Left lung (tissue), 10 donors: Measurements from ENCODE around the gene MYH7B. TPM values are rescaled to one million over a fixed set of nuclear protein-coding genes. Genes with fewer than 3 reads are reported as not detected.
A peak's percentile ranks its signal among the peaks of the same experiment; 100 is the strongest.

Experiments
- ATAC-seq: fragments of 200-7000 bp; cut with Tn5 transposase; one replicate; pipeline ENCODE4 v1.9.1; 2020; ENCODE audit warnings: moderate library complexity
- DNase-seq, 4 donors: peaks; one replicate each; pipeline ENCODE4 v3.0.0-alpha.2; 2013 to 2020
- H3K27ac ChIP-seq, 2 donors: fragments of 200-600 bp; sonication (generic) in 1 of 2; one replicate each; pipeline versions ENCODE4 v1.5.0 to v1.8.0; 2020 to 2021
- H3K27me3 ChIP-seq, 2 donors: fragments of 200-600 bp; sonication (generic) in 1 of 2; one replicate each; pipeline versions ENCODE4 v1.5.0 to v1.8.0; 2020 to 2021
- H3K36me3 ChIP-seq, 2 donors: fragments of 200-600 bp; sonication (generic) in 1 of 2; one replicate each; pipeline versions ENCODE4 v1.5.0 to v1.8.0; 2020 to 2021
- H3K4me1 ChIP-seq, 2 donors: fragments of 200-600 bp; one replicate each; pipeline ENCODE4 v1.8.0; 2021
- H3K4me3 ChIP-seq, 2 donors: fragments of 200-600 bp; sonication (generic) in 1 of 2; one replicate each; pipeline versions ENCODE4 v1.5.0 to v1.8.0; 2020 to 2021; ENCODE audit warnings: mild to moderate bottlenecking in 1 of 2
- H3K9me3 ChIP-seq, 2 donors: fragments of 200-600 bp; sonication (generic) in 1 of 2; one replicate each; pipeline versions ENCODE4 v1.5.0 to v1.8.0; 2020 to 2021
- CTCF ChIP-seq, 2 donors: fragments of 200-600 bp; sonication (generic) in 1 of 2; IDR thresholded peaks; one replicate each; pipeline versions ENCODE4 v1.5.0 to v1.8.0; 2021; ENCODE audit warnings: antibody characterized with exemption in 2 of 2
- intact Hi-C, 2 donors: fragments of 100-400 bp; cut with DNase I; formaldehyde crosslinking; loops; one replicate each; pipeline versions ENCODE4 v1.11.2 to v1.14.2; 2022
- polyA plus RNA-seq, 6 donors: library from polyadenylated mRNA; unstranded; fragments of 120-200 nt; gene quantifications; one replicate each; pipeline ENCODE4 v1.2.1, GENCODE V29; 2013; ENCODE audit not compliant: insufficient read length in 6 of 6
- total RNA-seq, 2 donors: library from RNA; stranded (reverse); fragmentation: NEBNext Ultra II Directional; extraction: Animal tissue kit (Norgen Biotek cat#: 25700); gene quantifications; one replicate each; pipeline ENCODE4 v1.2.1, GENCODE V29; 2021
- donor health status: DM: no; HTN: yes; CAD: no.
- donor health status: DM: no; HTN: no; CAD: no.

MYH7B gene
- total and polyA plus RNA-seq, 8 donors: 0.34 to 2.7 (median 2.0) TPM

- intact Hi-C loops: no loop called here
- H3K27me3 ChIP-seq: no peaks in the 10 kb centered on the region
- H3K9me3 ChIP-seq: no peaks in the 10 kb centered on the region
- H3K4me1 ChIP-seq: no peaks in the 10 kb centered on the region
- H3K4me3 ChIP-seq: no peak overlapping the region
- no peak for ATAC-seq
- peaks cover 0 to 82% of the 10 kb centered on the region in 2 donors for H3K36me3 ChIP-seq
- no peak overlapping the region for H3K27ac ChIP-seq
- TF ChIP-seq CTCF (IDR thresholded peaks at IDR 0.05): no peak
- peak in 1 of 4 donors; percentile 41 for DNase-seq
These were observed 40.0 kb downstream of the MYH7B start for GRCh38 chr20:34995696-34996095.

- Histone ChIP-seq H3K4me1 (no peaks in the 10 kb centered on the region), H3K9me3 (no peaks in the 10 kb centered on the region), H3K4me3 (no peak overlapping the region), H3K36me3 (peaks cover 0 to 89% of the 10 kb centered on the region in 2 donors), H3K27ac (no peak overlapping the region), H3K27me3 (no peaks in the 10 kb centered on the region)
- DNase-seq: peak in 1 of 4 donors; percentile 58
- intact Hi-C loops: no loop called here
- TF ChIP-seq CTCF (IDR thresholded peaks at IDR 0.05): no peak
- ATAC-seq: no peak
These were observed 40.8 kb downstream of the MYH7B start for GRCh38 chr20:34996243-34997028.

GRCh38 chr20:34997131-34997561, 41.5 kb downstream of the MYH7B start:
- no peaks in the 10 kb centered on the region for H3K27me3 ChIP-seq
- no peaks in the 10 kb centered on the region for H3K9me3 ChIP-seq
- ATAC-seq: peak; percentile 56
- no peak overlapping the region for H3K4me3 ChIP-seq
- H3K4me1 ChIP-seq: no peaks in the 10 kb centered on the region
- intact Hi-C loops: no loop called here
- no peak for TF ChIP-seq CTCF (IDR thresholded peaks at IDR 0.05)
- H3K36me3 ChIP-seq: peaks cover 0 to 96% of the 10 kb centered on the region in 2 donors
- DNase-seq: peak in 2 of 4 donors; percentile 32 to 83
- no peak overlapping the region for H3K27ac ChIP-seq

GRCh38 chr20:34997774-34998173, 42.1 kb downstream of the MYH7B start:
- DNase-seq (peak in 1 of 4 donors; percentile 4), ATAC-seq (no peak)
- TF ChIP-seq CTCF (IDR thresholded peaks at IDR 0.05): no peak
- Histone ChIP-seq H3K4me1 (no peaks in the 10 kb centered on the region), H3K27ac (no peak overlapping the region), H3K27me3 (no peaks in the 10 kb centered on the region), H3K9me3 (no peaks in the 10 kb centered on the region), H3K4me3 (no peak overlapping the region), H3K36me3 (peaks cover 0 to 100% of the 10 kb centered on the region in 2 donors)
- intact Hi-C loops: no loop called here

- H3K9me3 ChIP-seq: no peaks in the 10 kb centered on the region
- no peak overlapping the region for H3K27ac ChIP-seq
- intact Hi-C loops: no loop called here
- no peak for ATAC-seq
- H3K4me1 ChIP-seq: no peaks in the 10 kb centered on the region
- peak in 1 of 4 donors; percentile 64 for DNase-seq
- H3K4me3 ChIP-seq: no peak overlapping the region
- no peak for TF ChIP-seq CTCF (IDR thresholded peaks at IDR 0.05)
- no peaks in the 10 kb centered on the region for H3K27me3 ChIP-seq
- peaks cover 0 to 100% of the 10 kb centered on the region in 2 donors for H3K36me3 ChIP-seq
These were observed 42.8 kb downstream of the MYH7B start for GRCh38 chr20:34998331-34998950.
